Right ventricle myocardium superior (tissue), 1 donor: Measurements from ENCODE around the gene LMCD1. TPM values are rescaled to one million over a fixed set of nuclear protein-coding genes. Genes with fewer than 3 reads are reported as not detected.

ENCODE experiments used
- ATAC-seq: fragments of 200-7000 bp; cut with Tn5 transposase; one replicate; pipeline ENCODE4 v1.9.1; 2020; ENCODE audit warnings: mild to moderate bottlenecking; ENCODE audit not compliant: poor library complexity
- DNase-seq: peaks from one replicate; pipeline ENCODE4 v3.0.0-alpha.2; 2020
- intact Hi-C: fragments of 100-400 bp; cut with DNase I; formaldehyde crosslinking; loops from one replicate; pipeline ENCODE4 v1.11.2; 2022
- total RNA-seq: library from RNA; stranded (reverse); fragmentation: NEBNext Ultra II Directional; extraction: Animal tissue kit (Norgen Biotek cat#: 25700); gene quantifications from one replicate; pipeline ENCODE4 v1.2.1, GENCODE V29; 2021
- donor health status: DM: no; HTN: yes; CAD: no; lungs with severe emphysema.

Gene LMCD1
- total RNA-seq, 1 donor from 2014 or later = 49.6 TPM

DNA sequence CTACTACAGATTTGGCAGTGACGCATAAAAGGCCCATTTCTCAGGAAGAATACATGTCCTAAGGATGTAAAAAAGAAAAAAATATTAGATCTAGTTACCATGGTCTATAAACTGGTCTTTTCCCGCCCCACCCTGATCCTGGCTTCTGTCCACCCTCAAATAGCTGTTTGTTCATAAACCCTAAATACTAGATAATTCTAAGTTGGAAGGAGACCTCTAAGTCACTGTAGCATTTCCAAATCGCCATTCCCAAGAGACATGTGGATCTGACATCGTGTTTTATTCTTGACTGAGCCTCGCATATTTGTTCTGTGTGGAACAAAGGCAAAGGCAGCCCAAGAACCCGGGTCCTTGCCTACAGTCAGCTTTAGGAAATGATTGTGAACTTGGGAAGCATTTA, 49.0 kb downstream of the LMCD1 start:
- ATAC-seq (peak; percentile 58), DNase-seq (peak; percentile 61)
- intact Hi-C loops = no loop called here

DNA sequence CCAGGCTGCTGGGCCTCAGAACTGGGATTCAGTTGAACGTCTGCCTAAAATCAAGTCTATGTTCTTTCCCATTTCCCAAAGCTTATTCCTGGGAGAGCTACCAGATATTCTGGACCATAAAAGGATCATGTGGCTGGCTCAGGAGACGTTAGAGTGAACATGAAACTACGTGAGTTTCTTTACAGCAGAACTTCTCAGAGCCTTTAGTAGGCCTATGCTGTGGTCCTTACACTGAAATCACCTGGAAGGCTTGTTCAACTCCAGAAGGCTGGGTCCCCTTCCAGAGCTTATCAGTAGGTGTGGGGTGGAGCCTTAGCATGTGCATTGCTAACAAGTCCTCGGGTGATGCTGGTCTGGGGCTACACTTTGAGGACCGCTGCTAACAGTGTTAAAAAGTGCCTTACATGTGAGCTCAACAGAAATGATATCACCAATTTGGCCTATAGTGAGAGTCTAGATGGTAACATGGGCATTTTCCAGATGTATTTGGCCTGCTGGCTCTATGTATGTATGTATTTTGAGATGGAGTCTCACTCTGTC, 50.7 kb downstream of the LMCD1 start:
- intact Hi-C loops = no loop called here
- ATAC-seq (no peak), DNase-seq (no peak)

DNA sequence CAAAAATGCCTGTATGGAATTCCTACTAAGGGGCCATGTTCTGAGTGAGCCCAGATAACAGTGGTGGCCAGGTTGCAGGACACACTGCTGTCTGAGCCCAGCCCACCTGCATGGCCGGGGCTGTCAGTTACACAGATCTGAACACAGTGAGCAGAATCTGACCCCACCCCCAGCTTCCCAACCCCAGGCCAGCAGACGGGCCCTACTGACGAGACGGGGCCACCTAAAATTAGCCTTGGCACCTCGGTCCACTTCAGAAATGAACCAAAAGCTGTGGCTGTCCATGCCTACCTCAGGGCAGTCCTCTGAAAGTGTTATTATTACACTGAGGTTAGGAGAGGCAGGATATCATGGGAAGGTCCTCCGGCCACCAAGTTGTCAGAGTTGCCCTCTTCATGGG, 51.8 kb downstream of the LMCD1 start:
- peak; percentile 49 for ATAC-seq
- intact Hi-C loops = no loop called here
- DNase-seq = no peak

DNA sequence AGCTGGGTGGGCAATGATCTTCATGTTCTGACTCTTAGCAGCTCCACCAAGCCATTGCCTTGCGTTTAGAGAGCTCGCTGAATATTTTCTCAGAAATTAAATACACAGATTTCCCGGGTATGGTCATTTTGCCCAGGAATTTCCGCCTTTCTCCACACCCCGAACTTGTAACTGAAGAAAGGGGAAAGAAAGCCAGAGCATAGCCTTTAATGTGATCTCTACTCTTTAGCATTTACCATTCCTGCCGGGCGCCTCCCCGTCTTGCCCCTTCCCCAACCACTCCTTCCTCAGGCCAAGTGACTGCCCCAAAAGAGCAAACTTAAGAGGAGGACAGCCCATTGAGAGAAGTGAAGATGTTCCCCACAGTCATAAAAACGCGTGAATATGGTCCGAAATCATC, 53.1 kb downstream of the LMCD1 start:
- ATAC-seq = no peak
- intact Hi-C loops = no loop called here

DNA sequence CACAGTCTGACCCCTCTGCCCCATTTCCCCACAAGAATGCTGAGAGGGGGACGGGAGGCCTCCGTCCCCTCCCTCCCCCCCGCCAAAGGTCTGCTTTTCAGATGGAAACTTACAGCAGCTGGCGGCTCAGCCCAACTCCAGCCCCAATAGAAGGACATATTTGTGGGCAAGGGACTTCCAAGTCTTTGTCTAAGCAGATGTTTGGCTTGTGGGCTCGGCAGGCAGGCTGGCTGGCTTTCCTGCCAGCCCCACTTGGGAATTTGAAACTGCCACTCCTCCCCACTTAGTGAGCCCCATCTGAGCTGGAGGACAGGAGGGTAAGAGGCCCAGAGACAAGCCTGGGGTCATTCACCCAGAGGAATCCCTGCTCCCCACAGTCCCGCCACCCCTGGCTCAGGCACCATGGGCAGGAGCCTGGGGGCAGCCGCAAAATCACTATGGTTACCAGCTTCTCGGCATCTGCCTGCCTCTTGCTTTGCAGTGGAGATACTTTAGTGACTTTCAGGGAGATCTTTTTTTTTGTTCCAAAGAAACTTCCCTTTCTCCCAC, 53.6 kb downstream of the LMCD1 start:
- DNase-seq (peak; percentile 69), ATAC-seq (peak; percentile 38)
- intact Hi-C loops = no loop called here

More for the DNA sequence above, 53.1 kb downstream of the LMCD1 start:
- DNase-seq = no peak

DNA sequence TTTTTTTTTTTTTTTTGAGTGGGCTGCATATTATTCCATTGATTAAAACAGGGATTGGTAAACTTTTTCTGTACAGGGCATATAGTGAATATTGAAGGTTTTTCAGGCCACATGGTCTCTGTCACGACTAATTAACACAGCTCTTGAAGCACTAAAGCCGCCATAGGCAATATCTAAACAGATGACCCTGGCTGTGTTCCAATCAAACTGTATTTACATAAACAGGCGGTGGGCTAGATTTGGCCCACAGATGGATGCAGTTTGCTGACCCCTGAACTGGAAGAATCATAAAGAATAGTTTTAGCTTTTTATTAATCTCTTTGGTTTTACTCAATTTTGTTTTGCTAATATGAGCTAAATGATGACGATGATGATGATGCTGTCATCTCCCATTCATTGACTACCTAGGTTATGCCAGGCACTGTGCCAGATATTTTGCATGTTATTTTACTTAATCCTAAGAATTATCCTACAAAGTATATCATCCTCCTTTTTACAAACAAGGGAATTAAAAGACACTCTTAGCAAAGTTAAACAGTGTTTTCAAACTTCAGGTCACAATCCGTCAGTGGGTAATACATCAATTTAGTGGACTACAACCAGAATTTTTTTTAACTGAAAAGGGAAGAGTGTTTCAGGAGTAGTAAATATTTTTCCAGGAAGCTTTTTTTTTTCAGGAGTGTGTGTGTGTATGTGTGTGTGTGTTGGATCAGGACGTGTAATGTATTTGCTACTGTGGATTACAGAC, 54.3 kb downstream of the LMCD1 start:
- no peak for DNase-seq
- ATAC-seq = no peak
- intact Hi-C loops = no loop called here

DNA sequence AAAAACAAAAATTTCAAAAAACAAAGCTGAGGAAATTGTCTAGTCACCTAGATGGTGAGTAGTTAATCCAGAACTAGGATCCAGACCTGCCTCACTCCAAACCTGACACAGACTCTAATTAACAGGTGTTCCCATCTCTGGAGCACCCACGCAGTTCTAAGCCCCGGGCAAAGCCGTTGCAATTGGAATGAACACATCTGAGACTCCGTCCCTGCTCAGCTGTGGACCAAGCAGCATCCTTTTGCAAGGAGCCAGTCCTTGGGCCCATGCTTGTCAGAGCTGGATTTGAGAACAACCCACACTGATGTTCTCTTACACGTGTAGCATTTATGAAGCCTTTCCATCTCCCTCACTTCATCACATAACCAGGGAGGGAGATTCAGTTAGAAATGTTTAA, 54.8 kb downstream of the LMCD1 start:
- intact Hi-C loops = no loop called here
- no peak for DNase-seq
- ATAC-seq = no peak

DNA sequence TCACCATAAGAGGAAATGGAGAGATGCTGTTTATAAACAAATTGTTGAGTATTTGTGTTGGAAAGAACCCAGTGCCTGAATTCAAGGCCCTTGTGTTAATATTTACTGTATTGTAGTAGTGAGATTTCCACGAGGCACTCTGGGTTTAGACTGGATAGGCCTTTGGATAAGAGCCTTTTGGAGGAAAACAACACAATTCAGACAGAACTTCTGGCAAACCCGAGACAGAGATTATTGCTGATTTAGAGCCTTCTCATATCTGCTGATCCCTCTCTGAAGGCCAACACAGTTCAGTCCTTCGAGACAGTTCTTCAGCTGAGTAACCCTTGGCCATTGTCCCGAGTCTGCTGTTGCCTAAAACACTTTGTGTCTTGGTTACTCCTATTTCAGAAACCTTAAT, 55.7 kb downstream of the LMCD1 start:
- intact Hi-C loops = no loop called here
- ATAC-seq (peak; percentile 61), DNase-seq (peak; percentile 56)

DNA sequence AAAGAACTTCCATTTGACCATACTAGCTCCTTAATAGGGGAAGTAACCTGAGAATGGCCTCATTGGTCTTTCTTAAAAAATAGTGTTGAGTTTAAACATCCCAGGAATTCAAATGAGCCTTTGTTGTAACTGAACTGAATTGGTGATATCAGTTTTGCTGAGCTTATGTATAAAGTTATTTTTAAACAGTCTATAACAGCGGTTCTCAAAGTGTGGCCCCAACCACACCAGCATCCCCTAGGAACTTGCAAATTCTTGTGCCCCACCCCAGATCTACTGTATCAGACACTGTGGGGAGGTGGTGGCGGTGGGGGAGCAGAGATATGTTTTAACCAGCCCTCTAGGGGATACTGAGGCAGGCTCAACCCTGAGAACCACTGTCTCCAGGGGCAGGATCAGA, 57.0 kb downstream of the LMCD1 start:
- ATAC-seq = no peak
- no peak for DNase-seq
- intact Hi-C loops = no loop called here

DNA sequence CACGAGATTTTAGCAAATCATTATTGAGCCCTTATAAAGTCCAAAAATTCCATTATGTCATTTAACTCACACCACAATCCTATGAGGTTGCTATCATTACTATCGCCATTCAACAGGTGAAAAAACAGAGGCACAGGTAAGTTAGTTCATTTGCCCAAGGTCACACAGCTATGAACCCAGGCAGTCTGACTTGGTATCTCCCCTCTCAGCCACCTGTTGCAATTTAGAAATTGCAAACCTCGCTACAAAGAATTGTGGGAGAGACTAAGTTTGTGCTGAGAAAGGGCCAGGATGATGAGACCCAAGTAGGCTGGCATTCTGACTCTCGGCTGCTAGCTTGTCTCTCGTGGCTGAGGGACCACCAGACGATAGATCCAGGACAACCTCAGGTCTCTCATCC, 57.7 kb downstream of the LMCD1 start:
- intact Hi-C loops = no loop called here
- ATAC-seq (no peak), DNase-seq (no peak)

DNA sequence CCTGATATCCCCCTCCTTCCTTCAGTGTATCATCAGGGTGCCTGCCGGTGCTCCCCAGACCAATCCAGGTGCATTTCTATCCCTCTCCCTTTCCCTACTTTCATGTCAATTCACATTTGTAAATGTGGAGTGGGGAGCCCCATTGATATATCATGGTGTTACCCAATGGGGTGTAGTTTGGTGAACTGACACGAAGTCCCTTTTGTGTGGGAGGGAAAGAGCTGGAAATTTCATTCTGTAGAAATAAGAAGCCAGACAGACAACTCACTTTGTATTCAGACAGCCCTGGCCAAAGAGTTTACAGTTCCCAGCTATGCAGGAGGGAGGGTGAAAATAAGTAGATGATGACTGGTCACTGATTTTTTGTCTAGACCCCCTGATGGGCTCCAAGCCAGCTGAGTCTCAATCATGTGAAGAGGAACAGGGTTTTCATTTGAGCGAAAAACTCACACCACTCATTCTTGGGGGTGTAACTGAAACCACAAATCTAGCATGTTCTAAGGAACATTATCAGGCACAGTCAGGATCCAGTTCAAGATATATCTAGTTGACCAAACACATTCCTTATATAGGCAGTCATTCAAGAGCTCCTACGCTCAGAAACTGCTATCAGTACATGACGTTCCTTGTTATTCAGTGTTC, 58.9 kb downstream of the LMCD1 start:
- intact Hi-C loops = no loop called here
- DNase-seq (no peak), ATAC-seq (peak; percentile 42)

DNA sequence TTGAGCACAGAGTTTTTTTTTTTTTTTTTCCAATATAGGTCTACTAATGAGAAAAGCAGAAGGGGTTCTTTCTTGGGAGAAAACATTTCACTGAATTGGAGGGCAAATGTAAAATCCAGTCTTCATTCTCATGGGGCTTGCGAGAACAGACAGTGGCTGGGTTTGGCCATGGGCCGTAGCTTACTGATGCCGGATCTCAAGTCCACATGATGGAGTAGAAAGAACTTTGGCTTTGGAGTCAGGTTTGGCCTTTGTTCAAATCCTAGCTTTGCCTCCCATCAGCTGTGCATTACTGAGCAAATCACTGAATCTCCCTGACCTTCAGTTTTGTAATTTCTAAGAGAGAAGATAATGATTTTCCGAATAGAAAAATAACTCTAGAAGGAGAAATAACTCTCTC, 59.7 kb downstream of the LMCD1 start:
- intact Hi-C loops = no loop called here
- peak; percentile 82 for ATAC-seq
- DNase-seq = peak; percentile 81

DNA sequence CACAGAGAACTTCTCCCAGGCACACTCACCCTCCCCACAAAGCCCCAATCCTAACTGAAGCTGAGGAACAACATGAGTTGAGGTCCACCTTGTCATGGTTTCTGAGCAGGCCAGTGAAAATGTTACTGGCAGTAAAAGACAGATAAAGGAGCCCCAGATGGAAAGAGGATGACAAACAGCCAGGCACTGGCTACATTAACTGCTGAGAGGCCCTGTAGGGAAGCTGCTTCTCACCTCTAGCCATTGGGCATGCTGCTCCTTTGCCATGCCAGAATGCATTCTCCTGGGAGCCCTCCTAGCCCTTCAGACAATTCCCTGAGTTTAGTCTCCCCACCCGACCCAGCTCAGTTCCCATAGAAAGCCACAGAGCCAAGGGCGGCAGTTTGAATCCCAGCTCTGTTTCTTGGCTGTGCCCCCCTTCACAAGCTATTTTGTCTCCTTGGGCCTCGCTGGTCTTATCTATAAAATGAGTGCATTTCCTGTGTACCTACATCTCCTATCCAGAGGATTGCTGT, 60.5 kb downstream of the LMCD1 start:
- intact Hi-C loops = no loop called here
- DNase-seq (no peak), ATAC-seq (no peak)

DNA sequence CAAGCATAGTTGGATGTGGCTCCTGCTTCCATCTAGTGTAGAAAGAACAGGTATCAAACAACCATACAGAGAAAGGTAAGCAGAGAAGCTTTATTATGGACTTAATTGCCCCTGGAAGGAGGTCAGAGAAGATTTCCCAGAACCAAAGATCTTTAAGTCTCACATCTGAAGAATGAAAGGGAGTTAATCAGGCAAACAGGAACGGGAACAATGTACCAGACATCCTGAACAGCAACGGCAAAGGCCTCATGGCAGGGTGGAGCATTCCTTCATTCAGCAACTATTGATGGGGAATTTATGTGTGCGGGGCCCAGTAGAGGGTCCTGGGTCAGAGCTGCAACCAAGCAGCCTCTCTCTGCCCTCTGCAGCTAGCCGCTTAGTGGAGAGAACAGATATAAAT, 61.5 kb downstream of the LMCD1 start:
- no peak for ATAC-seq
- no peak for DNase-seq
- intact Hi-C loops = no loop called here

DNA sequence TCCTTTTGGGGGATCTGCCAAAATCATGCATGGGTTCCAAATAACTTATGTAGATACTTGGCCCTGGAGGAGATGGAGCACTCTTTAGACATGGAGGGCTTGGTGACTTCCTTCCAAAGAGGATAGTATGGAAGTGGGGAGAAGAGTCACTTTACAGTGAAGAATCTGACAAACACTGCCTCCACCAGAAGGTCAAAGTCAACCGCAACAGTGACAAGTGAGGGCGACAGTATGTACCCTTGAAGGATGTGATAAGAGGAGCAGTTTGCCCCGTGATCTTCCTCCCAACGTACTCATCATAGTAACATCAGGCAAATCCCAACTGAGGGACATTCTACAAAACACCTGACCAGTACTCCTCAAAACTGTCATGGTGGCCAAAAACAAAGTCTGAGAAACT, 62.0 kb downstream of the LMCD1 start:
- intact Hi-C loops = no loop called here
- no peak for ATAC-seq

DNA sequence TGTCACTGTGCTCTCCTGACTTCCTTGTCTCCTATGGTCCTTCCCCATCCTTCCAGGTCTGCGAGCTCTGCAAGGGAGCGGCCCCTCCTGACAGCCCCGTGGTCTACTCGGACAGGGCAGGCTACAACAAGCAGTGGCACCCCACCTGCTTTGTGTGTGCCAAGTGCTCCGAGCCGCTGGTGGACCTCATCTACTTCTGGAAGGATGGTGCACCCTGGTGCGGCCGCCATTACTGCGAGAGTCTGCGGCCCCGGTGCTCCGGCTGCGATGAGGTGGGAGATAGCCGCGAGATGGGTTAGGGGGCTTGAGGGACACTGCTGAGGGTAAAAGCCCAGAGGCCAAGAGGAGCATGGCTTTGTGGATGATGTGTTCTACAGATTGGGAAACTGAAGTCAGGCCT, 63.8 kb downstream of the LMCD1 start:
- DNase-seq (no peak), ATAC-seq (no peak)
- intact Hi-C loops = no loop called here

More for the DNA sequence above, 62.0 kb downstream of the LMCD1 start:
- no peak for DNase-seq

DNA sequence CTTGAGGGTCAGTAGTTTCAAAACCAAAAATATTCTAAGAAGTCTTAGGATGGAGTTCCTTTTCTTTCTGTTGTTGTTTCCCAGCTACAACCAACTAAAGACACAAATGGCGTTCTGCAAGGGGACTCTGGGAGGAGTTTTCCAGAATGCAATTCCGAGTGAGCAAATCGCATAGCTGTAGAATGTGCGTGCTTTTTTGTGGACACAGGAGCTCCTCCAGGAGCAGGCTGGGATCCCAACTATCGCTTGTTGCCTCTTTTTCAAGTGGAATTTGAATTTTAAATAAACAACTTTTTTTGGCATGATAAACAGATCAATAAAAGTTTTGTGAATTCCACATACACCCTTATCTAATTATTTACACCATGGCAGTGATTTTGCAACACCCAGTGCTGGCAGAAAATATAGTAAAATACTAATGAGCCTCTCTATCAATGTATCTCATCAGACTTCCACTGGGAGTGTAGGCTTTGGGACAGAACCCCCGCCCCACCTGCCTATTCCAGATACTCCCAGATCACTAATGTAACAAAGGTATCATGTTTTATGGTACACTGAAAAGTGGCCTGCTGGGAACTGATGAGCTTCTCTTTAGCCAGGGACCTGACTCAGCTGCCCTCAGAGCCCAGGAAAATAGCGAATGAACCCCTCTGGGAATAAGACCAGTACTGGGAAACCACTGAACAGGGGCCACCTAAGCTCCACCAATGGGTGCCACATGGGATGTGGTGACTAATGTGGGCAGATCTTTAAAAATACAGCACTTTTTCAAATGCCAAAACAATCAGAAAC, 66.4 kb downstream of the LMCD1 start:
- intact Hi-C loops = no loop called here
- ATAC-seq (no peak), DNase-seq (no peak)

DNA sequence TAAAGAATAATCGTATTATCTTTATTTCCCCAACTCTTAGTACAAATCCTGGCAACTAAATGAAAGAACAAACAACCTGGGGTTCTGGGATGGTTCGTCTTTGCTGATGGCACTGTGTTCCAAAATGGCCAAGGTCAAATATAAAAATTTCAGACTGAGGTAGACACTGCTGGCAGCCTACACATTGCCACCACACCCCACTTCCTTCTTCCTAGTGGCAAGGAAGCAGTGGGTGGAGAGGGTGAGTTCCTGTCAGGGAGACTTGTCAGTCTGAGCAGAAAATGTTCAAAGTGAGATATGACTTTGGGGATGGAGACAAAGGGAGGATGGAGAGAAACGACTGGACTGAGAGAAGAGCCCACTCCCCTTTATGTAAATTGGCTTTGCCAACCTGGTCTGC, 69.6 kb downstream of the LMCD1 start:
- no peak for DNase-seq
- intact Hi-C loops = no loop called here
- ATAC-seq = peak; percentile 38

DNA sequence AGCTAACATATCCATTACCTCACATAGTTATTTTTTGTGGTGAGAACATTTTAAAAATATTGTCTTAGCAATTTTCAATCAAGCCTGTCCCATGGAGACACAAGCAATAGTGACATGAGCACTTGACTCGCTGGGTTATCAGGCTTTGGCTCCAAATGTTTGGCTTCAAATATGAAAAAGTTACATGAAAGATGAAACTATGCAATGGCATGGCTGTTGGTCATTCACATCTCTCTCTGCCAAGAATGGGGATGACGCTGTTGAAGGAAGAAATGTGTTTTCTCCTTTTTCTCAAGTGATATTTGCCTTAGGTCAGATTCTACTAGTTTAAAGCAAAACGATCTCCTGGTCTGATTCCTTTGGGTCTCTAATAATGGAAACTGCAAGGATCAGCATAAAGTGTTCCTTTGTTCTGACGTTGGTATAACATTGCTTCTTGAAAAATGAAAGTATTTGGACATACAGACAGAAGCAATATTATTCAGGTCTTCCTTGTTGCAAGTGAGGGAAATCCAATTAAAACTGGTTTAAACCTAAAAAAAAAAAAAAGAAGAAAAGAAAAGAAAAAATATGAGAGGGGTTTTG, 71.8 kb downstream of the LMCD1 start:
- peak; percentile 25 for ATAC-seq
- intact Hi-C loops = no loop called here
- DNase-seq = no peak
